HG02981 (cell line): ENCODE data around the gene SASS6.

Experiments
- ATAC-seq: cut with Tn5 transposase; IDR thresholded peaks from one replicate; pipeline ENCODE4 v1.9.1; 2021; ENCODE audit warnings: mild to moderate bottlenecking, moderate library complexity; ENCODE audit not compliant: unreplicated experiment

SASS6 gene

DNA sequence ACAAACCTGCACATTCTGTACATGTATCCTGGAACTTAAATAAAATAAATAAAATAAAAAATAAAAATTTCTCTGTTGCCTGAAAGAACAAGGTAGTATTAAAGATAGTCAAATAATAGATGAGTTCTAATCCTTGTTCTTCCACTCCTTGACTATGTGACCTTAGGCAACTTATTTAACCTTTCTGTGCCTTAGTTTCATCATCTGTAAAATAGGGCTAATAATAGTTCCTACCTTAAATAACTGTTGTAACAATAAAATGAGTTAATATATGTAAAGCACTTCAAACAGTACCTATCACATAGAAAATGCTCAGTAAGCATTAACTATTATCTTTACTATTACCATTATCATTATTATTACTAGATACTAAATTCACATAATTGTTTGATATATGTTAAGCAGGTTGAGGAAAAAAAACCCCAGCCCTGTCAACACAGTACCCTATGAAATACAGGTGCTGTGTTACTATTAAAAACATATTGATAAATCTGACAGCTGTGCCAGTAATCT is 23.1 kb downstream of the SASS6 start:
- ATAC-seq, result no peak

DNA sequence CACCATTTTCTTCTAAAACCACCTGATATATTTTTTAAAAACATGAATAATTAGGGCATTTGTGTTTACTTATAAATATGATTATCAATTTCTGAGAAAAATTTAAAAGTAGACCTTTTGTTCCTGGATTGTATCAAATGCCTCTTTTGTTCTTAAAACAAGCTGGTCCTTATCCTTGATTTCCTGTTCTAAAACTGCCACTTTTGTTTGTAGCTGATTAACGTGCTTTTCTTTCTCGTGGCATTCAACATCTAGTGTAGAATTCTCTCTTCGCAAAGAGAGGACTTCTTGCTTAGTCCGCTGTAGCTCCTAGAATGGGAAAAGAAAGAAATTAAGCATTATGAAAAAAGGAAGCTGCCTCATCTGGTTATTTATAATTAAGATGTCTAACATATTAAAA is 25.0 kb downstream of the SASS6 start:
- no peak for ATAC-seq

DNA sequence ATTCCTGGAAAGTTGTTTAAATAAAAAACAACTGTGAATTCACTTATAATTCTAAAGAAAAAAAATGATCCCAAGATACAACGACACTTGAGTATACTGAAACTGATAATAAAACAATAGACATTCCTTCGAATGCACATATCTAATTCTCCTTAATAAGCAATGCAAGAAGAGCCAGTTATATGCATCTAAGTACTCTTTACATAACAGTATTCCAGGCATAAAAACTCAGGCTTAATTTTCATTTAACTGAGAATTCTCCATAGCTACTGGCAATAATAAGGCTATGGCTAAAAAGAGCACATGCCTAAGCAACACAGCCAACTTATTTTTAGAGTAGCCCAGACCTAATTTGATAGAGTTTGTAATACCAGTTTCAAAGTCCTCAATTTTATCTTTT is 31.2 kb downstream of the SASS6 start:
- ATAC-seq, result no peak

DNA sequence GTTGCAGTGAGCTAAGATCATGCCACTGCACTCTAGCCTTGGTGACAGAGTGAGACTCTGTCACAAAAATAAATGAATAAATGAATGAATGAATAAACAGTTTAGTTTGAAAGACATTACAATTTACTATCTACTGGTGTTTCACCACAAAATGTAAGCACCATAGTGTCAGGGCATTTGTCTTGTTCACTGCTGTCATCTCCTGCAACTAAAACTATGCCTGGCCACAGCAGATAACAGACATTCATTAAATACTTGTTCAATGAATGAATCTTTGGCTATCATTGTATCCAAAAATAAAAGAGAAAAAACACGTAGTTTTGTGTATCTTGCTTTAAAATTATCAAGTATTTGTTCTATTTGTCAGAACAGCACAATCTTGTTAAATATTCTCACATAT is 32.5 kb downstream of the SASS6 start:
- no peak for ATAC-seq

DNA sequence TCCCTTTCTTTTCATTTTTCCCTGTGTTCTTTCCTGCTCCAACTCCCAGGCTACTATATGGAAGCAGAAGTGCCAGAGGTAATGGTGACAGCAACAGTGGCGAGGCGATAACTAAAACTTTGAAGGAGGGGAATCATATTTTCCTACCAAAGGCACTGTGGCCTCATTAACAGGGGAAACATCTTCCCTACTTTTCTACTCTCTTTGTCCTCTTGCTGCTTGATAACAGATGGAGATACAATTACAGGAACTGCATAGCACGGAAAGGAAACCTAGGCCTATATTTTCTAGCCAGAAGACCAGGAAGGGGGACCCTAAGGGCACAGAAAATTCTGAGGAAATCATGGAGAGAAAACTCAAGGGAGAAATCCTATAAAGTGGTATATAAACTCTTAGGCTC is 42.3 kb downstream of the SASS6 start:
- no peak for ATAC-seq

DNA sequence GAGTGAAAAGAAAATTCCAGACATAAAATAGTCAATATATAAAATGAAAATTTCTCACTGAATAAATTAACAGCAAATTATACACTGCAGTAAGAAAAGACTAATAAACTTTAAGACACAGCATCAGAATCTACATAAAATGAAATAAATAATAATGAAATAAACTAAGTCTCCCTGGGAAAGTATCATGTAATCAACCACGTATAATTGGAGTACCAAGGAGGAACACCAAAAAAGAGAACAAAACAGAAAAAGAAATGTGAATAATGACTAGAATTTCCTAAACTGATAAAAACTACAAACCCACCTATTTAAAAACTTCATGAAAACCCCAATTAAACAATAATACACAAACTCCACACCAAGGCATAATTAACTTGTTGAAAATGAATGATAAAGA is 43.6 kb downstream of the SASS6 start:
- no peak for ATAC-seq

DNA sequence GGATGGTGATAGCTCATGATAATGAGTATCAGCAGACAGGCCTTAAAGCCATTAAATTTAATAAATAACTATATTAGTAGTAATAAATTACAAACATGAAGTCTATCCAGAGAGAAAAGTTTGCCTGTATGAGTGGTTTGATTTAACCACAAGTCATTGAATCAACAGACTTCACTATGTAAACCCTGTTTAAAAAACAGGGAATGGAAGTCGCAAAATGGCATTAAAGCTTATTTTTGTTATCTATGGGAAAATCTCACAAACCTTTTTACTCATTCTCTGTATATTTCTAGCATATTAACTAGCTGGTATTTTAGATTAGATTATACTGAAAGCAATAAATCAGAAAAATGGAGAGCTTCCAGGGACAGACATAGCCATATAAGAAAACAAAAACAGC is 45.3 kb downstream of the SASS6 start:
- ATAC-seq, result no peak

DNA sequence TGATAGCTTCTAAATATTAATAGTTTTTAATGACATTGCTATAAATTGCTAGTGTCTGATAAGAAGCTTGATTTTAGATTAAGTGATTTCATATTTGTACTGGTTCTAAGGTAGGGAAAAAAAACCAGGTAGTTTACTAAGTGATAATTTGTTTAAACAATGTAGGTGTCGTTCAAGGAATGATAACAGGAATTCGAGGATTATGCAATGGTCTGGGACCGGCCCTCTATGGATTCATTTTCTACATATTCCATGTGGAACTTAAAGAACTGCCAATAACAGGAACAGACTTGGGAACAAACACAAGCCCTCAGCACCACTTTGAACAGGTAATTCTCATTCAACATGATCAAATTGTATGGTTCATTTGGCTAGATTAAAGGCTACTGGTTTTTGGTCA is 52.4 kb downstream of the SASS6 start:
- no peak for ATAC-seq

DNA sequence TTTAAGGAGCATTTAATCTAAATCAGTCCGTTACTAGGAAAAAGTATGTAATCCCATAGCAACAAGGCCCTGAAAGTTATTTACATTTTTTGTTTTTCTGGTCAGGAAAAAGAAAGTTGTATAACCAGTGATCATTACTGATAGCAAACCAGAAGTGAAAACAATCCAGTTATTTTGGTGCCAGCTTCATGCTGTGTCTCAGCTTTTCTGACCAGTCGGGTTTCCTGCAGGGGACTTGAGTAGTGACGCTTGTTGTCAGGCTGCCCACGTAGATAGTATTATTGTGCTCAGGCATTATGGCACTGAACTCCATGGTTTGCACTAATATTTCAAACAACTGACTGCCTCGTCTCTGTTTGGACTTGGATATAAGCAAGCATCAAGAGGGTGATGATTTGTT is 55.2 kb downstream of the SASS6 start:
- peak; percentile 55 for ATAC-seq

DNA sequence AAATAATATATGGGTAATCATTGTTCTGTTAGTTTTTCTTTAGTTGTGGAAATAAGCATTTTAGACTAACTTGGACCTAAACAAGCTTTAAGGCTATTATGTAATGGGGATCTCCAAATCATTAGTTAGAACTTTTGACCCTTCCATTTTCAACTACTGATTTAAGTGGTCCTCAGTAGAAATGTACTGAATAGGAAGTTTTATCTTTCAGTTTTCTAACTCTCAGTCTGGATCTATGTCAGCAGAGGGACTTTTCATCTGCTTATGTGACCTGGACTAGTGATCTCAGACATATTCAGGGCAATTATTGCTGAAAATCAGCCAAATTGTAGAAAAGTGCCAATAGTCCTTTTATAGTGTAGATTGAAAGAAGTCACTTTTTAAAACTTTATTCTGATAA is 56.0 kb downstream of the SASS6 start:
- ATAC-seq, result peak; percentile 63

DNA sequence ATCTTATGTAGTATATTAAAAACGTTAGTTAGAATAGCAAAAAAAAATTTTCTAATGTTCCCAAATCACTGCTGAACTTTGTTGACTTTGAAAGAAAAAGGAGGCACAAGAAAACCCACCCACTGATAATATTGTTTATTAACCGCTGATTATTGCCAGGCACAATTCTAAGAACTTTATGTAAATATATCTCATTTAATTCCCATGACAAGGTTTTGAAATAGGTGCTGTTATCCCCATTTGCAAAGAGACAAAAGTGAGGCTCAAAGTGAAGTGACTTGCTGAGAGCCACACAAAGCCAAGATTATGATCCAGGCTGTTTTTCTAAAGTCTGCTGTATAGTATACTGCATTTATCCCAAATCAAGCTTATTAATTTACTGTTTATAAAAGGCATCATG is 56.4 kb downstream of the SASS6 start:
- peak; percentile 2 for ATAC-seq

DNA sequence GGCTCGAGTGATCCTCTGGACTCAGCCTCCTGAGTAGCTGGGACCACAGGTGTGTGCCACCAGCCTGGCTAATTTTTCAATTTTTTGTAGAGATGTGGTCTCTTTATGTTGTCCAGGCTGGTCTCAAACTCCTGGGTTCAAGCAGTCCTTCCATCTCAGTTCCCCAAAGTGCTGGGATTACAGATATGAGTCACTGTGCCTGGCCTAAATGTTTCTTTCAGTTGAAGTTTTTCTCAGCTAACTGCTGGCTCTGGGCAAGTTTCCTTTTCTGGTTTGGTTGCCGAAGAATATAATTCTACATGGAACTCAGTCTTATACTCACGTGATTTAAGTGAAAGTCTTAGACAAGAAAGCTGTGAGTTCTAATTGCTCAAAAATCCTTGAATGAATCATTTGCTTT is 57.0 kb downstream of the SASS6 start:
- ATAC-seq, result peak; percentile 50

DNA sequence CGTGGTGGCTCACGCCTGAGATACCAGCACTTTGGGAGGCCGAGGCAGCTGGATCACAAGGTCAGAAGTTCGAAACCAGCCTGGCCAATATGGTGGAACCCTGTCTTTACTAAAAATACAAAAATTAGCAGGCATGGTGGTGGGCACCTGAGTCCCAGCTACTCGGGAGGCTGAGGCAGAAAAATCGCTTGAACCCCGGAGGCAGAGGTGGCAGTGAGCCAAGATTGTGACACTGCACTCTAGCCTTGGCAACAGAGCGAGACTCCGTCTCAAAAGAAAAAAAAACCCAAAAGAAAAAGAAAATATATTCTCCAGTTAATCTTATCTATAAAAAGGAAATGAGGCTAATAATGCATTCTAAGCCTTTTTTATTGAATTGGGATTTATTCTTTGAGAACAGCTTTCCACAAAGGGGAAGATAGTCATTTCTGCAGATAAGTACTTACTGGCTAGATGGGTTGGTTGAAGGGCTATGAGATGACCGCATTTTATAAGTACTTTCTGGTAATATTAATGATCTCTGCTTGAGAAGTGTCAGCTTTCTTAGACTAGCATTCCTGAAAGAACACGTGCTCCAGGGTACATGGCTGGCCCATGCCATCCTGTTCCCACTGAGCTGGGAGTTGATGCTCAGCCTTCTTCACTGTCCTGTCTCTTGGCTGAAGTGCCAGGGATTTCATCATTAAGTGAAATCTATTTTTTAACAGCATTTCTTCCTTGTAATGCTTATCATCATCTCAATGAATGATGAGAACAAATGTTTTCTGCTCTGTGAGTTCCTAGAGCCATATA is 57.9 kb downstream of the SASS6 start:
- no peak for ATAC-seq

DNA sequence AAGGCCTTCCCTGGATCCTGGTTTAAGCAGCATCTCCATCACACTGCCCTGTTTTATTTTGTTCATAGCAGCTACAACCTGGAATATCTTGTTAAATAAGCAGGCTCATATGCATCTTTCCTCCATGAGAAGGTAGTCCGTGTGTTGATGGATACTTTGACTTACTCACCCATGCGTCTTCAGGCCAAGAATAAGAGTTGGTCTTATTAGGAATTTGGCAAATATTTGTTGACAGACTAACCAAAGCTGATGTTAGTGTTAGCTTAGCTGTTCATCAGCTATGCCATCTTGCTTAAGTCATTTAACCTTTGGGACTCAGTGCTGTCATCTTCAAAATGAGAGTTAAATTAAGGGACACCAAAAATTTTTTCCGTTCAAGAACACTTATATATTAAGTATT is 59.2 kb downstream of the SASS6 start:
- ATAC-seq, result no peak

DNA sequence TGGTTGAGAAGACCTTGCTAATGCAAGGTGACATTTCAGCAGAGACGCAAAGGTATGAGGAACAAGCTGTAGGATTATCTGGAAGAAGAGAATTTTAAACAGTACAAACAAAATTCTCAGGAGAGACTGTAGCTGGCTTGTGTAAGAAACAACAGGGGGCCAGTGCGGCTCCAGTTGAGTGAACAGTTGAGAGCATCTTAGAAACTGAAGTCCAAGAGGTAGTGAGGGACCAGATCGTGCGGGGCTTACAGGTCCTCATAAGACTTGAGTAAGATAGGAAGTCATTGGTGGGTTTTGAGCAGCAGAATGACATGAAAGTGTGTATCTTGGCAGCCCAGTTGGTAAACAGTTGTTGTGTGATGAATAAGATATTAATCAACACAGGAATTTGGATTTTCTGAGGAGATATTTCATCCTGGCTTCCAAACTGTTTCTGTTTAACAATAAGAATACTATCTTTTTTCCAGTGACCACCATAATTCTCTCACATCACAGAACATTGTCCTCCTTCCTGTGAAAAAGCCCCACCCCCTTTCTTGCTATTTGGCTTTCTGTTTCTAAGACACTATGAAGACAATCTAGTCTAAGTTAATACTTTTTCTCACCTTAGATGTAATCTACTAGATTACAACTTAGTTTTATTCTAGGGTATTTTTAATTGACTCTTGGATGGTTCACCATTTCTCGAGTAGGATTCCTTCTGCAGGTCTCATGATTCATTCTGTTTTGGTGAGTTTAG is 62.4 kb downstream of the SASS6 start:
- no peak for ATAC-seq

DNA sequence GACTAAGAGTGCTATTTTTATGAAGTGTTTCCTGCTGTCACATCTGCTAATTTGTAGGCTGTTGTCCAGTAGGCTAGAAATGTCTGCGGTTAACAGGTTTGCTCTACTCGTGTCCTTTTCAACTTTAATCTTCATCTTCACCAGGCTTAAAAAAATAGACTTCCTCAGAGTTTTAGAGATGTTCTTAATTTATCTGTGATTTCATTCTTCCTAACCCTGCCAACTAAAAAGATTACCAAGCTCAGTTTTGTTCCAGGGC is 66.8 kb downstream of the SASS6 start:
- ATAC-seq, result no peak

DNA sequence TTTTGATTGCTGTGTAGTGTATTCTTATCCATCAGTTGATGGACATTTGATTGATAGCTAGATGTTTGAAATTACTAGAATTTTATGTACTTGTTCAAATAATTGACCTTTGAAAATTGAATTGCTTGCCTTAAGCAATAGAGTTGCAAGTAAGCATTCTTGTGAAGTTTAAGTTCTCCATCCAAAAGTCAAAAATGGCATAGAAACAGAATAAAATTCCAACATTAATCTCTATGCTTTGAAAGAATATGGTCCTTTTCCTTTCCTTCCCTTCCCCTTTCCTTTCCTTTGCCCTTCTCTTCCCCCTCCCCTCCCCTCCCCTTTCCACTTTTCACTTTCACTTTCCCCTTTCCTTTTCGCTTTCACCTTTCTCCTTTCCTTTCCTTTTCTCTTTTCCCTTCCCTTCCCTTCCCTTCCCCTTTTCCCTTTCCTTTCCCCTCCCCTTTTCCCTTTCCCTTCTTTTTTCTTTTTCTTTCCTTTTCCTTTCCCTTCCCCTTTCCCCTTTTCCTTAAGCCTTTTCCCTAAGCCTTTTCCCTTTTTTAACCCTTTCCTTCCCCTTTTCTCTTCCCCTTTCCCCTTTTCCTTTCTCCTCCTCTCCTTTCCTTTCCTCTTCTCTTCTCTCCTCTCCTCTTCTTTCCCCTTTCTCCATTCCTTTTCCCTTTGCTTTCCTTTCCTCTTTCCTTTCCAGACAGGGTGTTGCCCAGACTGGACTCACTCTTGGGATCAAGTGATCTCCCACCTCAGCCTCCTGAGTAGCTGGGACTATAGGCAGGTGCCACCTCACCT is 67.4 kb downstream of the SASS6 start:
- ATAC-seq, result no peak

DNA sequence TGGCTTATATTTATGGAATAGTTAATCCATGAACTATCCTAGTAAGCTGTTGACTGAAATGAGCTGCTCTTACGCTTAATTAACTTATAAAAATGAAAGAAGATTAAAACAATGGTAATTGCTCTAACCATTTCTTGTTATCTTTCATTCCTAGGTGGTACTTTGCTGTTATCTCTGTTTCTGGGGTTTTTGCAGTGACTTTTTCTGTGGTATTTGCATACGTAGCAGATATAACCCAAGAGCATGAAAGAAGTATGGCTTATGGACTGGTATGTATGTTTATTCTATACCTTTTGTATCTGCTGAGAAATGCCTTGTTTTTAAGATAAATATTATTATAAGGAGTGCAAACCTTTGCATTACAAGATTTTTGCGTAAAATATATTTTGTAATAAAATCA is 71.0 kb downstream of the SASS6 start:
- ATAC-seq, result no peak

DNA sequence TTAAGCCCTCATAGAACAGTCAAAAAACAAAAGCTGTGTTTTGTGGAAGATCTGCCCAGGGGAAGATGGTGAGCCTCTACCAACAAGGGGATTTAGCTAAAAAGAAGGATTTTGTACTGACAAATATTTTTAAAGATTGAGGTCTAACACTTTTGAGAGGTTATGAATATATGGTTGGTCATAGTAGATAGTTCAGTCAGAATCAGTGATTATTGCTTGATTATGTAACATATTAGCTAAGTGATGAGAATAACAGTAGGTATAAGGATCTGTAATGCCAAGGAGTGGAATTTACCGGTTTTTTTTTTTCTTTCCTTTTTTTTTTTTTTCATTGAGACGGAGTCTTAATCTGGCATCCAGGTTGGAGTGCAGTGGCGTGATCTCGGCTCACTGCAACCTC is 79.0 kb downstream of the SASS6 start:
- no peak for ATAC-seq

DNA sequence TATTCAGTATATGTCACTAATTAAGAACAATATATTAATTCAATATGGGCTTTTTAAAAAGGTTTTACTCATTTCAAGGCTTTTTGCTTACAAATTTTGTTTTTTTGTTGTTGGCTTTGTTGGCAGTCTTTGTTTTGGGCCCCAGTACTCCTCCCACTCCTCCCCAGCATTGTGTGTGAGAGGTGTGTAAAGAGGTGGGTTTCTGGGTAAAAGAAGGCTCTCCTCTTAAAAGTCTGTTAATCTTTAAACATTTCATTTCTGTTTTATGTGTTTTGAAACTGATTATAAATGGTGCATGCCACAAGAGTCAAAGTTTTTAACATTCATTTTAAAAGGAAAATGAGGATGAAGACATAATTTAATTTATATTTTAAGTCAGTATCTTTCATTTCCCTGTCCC is 79.6 kb downstream of the SASS6 start:
- no peak for ATAC-seq

DNA sequence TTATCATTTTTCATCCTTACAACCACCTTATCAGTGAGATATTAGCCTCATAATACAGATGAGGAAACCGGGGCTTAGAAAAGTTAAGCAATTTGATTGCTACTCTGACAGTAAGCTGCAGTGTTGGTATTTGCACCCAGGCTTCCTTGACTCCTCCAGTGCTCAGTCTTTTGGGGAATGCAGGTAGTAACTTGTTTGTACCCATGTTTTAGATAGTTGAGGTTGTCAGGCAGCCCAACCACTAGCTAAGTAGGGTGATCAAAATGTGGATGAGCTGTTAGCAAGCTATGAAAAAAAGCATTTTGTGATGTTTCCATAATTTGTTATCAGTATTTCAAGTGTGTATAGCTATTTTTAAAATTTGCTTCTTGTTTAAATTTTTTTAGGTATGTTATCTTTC is 80.8 kb downstream of the SASS6 start:
- ATAC-seq, result no peak

DNA sequence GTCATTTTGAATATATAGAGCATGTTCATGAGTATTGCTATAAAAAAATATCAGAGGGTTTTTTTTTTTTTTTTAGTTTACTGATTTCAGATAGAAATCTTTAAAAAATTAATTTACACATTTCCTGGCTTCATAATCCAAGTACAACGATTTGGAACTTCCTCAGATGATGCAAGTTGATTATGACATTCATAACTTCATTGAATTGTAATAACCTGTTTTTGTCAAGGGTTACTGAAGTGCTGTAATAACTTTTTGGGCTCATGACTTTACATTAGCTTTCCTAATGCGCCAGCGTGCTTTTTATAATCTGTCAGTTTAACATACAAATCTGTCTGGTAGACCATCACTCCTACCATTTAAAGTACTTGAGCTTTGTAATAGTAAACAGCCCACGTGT is 81.3 kb downstream of the SASS6 start:
- ATAC-seq, result no peak
